Subcutaneous adipose tissue (tissue), 4 donors: ENCODE data around the gene KHNYN. TPM values are rescaled to one million over a fixed set of nuclear protein-coding genes. Genes with fewer than 3 reads are reported as not detected.

ENCODE experiments used
- total RNA-seq, 4 donors: library from RNA; depleted of rRNA; stranded (reverse); fragments of >200 nt; gene quantifications; one replicate each; pipeline ENCODE4 v1.1.0, GENCODE V29; 2016
- TF ChIP-seq, protein P1 (sequence below): fragments of 450-650 bp; IDR thresholded peaks from one replicate; pipeline ENCODE4 v1.5.1; 2016; ENCODE audit warnings: low read depth, mild to moderate bottlenecking, control low read depth, antibody characterized with exemption, moderate library complexity

KHNYN gene
- total RNA-seq, 4 donors from 2014 or later: 29.5 to 81.8 (median 57.2) TPM

DNA sequence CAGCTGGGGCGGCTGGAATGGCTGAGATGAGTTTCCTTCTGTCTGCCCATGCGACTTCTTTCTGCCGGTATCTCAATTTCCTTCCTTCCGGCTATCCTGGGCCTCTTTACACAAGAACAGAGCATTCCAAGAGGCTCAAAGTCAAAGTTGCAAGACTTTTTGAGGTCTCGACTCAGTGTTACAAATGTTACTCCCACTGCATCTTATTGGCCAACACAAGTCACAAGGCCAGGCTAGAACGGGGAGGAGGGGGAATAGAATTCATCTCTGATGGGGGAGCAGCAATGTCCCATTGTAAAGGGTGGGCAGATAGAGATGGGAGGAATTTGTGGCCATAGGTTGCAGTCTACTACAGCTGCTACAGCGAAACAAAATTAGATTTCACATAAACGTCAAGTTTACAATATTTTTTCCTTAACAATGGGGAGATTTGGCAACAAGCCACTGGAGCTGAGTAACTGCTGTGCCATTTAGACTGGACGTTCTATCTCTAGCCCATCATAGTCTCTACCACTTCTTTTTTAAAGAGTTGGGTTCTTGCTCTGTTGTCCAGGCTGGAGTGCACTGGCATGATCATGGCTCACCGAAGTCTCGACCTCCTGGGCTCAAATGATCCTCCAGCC is 40.4 kb upstream of the KHNYN start:
- TF ChIP-seq, protein P1, sequence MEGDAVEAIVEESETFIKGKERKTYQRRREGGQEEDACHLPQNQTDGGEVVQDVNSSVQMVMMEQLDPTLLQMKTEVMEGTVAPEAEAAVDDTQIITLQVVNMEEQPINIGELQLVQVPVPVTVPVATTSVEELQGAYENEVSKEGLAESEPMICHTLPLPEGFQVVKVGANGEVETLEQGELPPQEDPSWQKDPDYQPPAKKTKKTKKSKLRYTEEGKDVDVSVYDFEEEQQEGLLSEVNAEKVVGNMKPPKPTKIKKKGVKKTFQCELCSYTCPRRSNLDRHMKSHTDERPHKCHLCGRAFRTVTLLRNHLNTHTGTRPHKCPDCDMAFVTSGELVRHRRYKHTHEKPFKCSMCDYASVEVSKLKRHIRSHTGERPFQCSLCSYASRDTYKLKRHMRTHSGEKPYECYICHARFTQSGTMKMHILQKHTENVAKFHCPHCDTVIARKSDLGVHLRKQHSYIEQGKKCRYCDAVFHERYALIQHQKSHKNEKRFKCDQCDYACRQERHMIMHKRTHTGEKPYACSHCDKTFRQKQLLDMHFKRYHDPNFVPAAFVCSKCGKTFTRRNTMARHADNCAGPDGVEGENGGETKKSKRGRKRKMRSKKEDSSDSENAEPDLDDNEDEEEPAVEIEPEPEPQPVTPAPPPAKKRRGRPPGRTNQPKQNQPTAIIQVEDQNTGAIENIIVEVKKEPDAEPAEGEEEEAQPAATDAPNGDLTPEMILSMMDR: no peak

GRCh38 chr14:24390701-24391468 is 38.9 kb upstream of the KHNYN start:
- TF ChIP-seq, protein P1: no peak

DNA sequence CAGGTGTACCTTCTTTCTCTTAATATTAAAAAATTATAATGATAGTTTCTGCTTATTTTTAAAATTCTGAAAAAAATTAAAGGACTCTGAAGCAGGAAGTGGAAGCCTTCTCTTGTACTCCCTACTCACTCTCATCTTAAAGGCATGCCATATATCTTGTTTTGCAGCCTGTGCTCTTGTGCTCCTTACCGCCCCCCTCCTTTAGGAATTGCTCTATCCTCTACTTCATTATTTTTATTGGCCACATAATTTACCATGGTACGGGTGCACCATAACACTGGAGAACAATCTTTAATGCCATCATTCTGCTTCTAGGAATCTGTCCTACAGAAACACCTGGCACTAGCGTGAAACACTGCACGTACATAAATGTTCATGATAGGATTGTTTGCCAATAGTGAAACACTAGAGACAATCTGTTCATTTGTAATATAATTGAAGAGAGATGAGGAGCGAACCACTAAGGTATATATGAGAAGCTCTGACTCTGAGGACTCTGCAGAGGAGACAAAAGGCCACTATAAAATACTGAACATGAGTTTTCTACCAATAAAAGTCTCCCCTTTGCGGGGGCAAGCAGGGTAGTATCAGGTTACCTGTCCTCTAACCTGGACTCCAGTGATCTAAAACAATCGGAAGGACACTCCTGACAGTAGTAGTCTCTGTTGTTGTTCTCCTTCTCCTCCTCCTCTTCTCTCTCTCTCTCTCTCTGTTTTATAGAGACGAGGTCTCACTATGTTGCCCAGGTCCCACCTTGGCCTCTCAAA is 37.2 kb upstream of the KHNYN start:
- TF ChIP-seq, protein P1: no peak

GRCh38 chr14:24394275-24394674 is 35.5 kb upstream of the KHNYN start:
- TF ChIP-seq, protein P1: no peak

DNA sequence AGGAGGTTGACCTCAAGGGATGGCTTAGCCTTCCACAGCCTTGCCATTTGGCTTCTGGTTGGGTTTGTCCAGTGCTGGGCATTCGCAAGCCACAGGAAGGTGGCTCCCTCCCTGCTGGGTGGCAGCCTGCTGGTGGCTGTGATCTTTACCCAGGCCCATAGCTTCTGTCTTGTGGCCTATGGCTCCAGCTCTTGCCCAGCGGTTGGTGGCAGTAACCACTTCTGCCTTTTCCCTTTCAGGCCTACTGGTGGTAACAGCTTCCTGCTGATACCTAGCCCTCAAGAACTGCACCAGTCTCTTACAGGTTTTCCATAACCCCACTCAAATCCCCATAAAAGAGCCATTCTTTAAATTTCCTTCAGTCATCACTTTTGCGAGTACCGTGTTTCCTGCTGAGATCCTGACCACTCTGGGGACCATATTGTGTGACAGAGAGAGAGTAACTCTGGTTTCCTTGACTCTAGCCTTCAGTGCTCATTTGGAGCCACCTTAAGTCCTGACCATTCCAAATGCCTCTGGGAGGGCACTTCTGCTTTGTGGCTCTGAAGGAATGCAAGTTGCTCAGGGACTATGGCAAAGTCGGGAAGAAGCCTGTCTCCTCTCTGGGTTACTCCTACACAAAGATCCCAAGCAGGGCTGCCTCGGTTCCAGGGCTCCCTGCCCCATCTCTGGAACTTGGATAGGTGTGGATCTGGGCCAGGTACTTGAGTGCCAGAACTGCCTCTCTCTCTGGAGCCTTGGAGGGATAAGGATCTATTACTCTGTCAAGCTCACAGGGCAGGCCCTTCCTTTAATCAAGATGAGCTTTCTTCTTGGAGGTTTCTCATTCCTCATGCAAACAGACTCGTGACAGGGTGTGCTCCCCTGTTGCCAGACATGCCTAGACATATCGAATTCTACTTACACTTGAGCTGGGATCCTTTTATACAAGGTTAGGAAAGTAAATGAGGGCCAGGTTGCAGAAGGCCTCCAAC is 33.9 kb upstream of the KHNYN start:
- TF ChIP-seq, protein P1: no peak

DNA sequence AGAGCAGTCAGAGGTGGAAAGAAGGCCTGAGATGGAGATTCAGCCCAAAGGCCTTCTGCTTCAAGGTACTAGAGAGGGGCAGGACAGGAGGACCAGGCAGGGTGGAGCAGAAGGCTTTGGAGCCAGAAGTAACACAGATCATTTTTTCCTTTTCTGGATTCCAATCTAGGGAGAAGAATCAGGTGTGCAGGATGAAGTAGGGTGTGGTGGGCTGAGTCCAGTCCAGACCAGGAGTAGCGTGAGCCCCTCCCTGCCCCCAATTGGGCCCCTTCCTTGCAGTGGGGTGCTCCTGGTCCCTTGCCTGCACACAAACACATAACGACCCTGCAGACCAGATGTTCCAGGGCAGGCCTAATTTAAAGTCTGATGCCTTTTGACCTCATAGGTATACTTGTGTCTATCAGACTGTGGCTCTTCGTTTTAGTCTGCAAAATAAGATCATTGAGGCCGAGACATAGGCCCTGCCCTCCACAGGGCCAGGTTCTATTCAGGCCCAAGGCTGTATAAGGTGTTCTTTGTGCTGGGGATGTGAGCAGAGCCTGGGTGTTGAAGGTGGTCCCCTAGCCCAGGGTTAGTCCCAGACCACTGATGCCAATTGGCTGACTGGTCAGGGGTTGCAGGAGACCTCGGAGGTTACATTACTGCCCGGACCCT is 32.0 kb upstream of the KHNYN start:
- TF ChIP-seq, protein P1: no peak
